GM18511 (cell line): ENCODE data around the gene TNFRSF17.
"Not testable (repeated sequence)": the region's sequence is repeated elsewhere in the genome, so short reads cannot be mapped to it uniquely, and the experiment has no call there.

Experiments
- ATAC-seq: cut with Tn5 transposase; IDR thresholded peaks from one replicate; pipeline ENCODE4 v1.9.1; 2021; ENCODE audit warnings: mild to moderate bottlenecking, moderate library complexity; ENCODE audit not compliant: unreplicated experiment

Gene TNFRSF17

GRCh38 chr16:11964761-11965551 lies at the start of gene TNFRSF17:
TNFRSF17 (plus strand) TSS chr16:11965210; CDS start chr16:11965325, 115 bp downstream.
- ATAC-seq, result peak; percentile 75

GRCh38 chr16:11915644-11916523 lies 49.1 kb upstream of the TNFRSF17 start, which contains the start of gene GSPT1:
GSPT1 (minus strand) TSS chr16:11915956; CDS start chr16:11915720, 236 bp downstream.
- peak; percentile 85 for ATAC-seq

DNA sequence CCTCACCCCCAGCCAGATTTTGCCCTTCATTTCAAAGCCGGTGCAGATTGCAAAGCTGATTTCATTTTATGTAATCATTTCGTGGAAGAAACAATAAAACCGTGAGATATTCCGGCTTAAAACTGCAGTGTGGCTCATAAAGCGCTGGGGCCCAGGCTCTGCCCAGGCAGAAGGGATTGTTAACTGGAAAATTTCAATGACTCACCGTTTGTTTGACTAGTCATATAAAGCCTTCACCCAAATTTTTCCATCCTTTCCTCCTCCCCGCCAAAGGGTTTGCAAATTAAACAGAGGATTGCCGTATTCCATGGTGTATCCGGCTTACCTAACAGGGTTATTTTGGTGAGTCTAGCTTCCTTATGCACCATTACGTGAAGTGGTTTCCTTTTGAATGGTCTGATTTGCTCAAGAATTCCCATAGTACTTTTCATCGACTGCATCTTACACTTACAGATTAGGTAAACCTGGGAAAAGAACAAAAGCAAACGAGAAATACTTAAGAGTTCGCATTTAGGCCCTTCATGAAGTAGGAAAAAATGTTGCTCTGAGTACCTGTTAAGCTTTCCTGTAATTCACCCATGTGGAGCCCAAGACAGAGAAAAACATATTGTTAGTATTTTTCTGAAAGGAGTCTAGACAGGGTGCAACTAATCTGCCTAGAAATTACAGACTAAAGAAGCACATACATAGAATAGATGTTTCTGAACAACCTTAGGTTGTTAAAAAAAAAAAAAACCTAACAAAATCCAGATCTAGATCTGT lies 48.3 kb upstream of the TNFRSF17 start:
- no peak for ATAC-seq

- not testable (repeated sequence) for ATAC-seq
Measured at GRCh38 chr16:11924046-11924445, 41.0 kb upstream of the TNFRSF17 start.

DNA sequence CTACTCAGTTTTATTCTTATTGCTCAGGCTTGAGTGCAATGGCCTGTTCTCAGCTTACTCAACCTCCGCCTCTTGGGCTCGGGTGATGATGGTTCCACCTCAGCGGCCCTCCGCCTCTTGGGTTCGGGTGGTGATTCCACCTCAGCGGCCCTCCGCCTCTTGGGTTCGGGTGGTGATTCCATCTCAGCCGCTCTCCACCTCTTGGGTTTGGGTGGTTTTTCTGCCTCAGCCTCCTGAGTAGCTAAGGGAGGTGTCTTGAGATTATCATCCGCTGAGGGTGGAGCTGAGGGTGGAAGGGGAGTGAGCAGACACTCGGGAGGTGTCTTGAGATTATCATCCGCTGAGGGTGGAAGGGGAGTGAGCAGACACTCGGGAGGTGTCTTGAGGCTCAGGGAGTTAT lies 37.7 kb upstream of the TNFRSF17 start:
- not testable (repeated sequence) for ATAC-seq

DNA sequence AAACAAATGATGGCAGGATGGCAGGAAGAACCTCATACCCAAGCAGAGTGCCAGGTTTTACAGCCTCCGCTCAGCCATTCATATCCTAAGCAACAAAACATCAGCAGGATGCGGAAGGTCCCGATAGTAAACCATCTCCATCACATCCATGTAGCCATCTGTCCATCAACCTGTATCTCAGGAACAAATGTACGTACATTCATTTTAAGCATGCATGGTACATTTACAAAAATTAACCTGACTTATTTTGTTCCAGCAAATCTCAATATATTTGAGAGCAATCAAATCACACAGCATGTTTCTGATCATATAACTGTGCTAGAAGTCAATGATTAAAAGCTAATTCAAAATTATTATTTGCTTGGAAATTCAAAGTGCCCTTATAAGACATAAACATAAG lies 23.1 kb upstream of the TNFRSF17 start, which contains the start of gene NPIPB2:
Gene NPIPB2 (minus strand): TSS at position 101 of the 400 bp plus-strand sequence. CDS start 0 bp downstream, at position 101.
- ATAC-seq, result not testable (repeated sequence)

- ATAC-seq, result no peak
Measured at GRCh38 chr16:11946433-11946832, 18.6 kb upstream of the TNFRSF17 start.

GRCh38 chr16:11948819-11949218 lies 16.2 kb upstream of the TNFRSF17 start:
- ATAC-seq, result no peak

GRCh38 chr16:11949527-11949926 lies 15.5 kb upstream of the TNFRSF17 start:
- no peak for ATAC-seq

- ATAC-seq, result no peak
Measured at GRCh38 chr16:11950388-11950787, 14.6 kb upstream of the TNFRSF17 start.

- not testable (repeated sequence) for ATAC-seq
Measured at GRCh38 chr16:11953576-11953975, 11.4 kb upstream of the TNFRSF17 start.

GRCh38 chr16:11955713-11956123 lies 9.3 kb upstream of the TNFRSF17 start:
- no peak for ATAC-seq

DNA sequence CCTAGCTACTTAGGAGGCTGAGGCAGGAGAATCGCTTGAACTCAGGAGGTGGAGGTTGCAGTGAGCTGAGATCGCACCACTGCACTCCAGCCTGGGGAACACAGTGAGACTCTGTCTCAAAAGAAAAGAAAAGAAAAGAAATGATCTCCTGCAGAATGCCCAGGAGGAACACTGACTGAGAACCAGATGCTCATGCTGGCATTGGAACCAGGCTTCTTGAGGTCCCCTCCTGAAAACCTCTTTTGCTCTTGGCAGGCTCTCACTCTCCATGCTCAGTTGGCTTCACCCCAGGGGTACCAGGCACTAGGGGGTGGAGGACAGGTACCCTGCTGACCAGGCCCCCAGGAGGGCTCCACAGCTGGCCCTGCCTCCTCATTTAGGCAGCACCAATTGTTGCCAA lies 8.5 kb upstream of the TNFRSF17 start:
- ATAC-seq, result no peak

GRCh38 chr16:11957591-11958395 lies 7.2 kb upstream of the TNFRSF17 start:
- ATAC-seq, result no peak

GRCh38 chr16:11962457-11962856 lies 2.6 kb upstream of the TNFRSF17 start:
- not testable (repeated sequence) for ATAC-seq

DNA sequence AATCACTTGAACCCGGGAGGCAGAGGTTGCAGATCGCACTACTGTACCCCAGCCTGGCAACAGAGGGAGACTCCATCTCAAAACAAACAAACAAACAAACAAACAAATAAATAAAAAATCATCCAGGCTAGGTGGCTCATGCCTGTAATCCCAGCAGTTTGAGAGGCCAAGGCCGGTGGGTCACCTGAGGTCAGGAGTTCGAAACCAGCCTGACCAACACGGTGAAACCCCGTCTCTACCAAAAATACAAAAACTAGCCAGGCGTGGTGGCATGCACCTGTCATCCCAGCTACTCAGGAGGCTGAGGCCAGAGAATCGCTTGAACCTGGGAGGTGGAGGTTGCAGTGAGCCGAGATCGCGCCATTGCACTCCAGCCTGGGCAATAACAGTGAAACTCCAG lies 2.0 kb upstream of the TNFRSF17 start:
- ATAC-seq, result not testable (repeated sequence)

- no peak for ATAC-seq
Measured at GRCh38 chr16:11963706-11964105, 1.3 kb upstream of the TNFRSF17 start.

GRCh38 chr16:11966173-11966572 lies 1.2 kb downstream of the TNFRSF17 start:
- ATAC-seq, result no peak

GRCh38 chr16:11967195-11967911 lies 2.3 kb downstream of the TNFRSF17 start:
- ATAC-seq, result no peak
